ENCODE results near the gene NOTUM.

Gene NOTUM

DNA sequence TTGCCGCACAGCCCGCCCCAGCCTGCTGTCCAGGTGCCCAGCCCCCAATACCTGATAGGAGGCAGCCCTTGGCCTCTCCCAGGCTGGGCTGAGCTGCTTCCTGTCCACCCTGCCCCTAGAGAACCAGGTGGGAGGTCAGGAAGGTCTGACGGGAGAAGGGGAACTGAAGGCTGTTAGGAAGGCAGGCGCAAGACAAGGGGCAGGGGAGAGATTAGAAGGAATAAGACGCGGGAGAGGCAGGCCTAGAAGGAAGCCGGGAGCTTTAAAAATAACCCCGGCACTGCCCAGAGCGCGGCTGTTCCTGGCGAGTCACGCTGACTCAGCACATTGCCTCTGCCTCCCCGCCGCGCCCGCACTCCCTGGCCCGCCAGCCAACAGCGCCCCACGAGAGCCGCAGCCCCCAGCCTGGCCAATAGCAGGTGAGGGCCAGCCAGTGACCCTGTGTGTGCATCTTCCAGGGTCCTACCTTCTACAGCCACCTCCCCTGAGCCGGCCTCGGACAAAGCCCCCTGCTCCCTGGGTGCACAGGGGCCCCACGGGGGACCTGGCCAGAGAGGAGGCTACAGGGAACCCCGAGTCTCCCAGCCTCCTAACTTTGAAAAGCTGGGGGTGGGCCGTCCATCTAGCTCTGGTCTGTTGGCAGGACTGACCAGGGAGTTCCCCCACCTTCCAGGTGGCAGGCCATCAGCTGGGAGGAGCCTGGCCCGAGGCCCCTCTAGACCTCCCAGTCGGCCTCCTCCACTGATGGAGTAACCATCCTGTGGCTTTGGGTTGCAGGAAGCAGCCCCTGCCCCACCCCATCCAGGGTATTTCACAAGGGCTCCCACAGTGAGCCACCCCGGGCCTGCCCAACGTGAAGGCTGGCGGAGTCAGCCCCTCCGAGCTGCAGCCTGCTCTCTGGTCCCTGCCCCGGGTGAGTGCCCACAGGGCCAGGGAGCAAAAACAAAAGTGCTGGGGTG lies 37.4 kb downstream of the NOTUM start:
- POLR2A ChIA-PET = interaction anchor here (1.2 to 1.7 kb wide), 5 partner anchors 10 to 220 kb away, joined by 3 to 6 read pairs (median 5); partner anchors contain the start of genes DCXR and MRPL12
- CTCF ChIA-PET = interaction anchor here (1.2 kb wide), 1 partner anchor 10 kb away, joined by 4 read pairs; no protein-coding TSS in a partner anchor
- Histone ChIP-seq H3K9me3 (ENCODE audit: control insufficient read depth, insufficient read depth, low read depth, low read length) (no peaks in the 10 kb centered on the region), H3K36me3 (ENCODE audit: control insufficient read depth in 2 of 2, insufficient read depth in 1 of 2, low read length in 2 of 2) (peaks cover 6 to 41% of the 10 kb centered on the region in 2 experiments; a peak in 1 of 3 replicates), H3K4me3 (ENCODE audit: low read depth, low read length) (no peak overlapping the region), H3K4me1 (ENCODE audit: control insufficient read depth, insufficient read depth, low read length) (peaks cover 3% of the 10 kb centered on the region; the same call in 1 of the 2 replicates), H3K27ac (ENCODE audit: extremely low read depth, low read depth, low read length) (no peak overlapping the region)
- TF ChIP-seq ZIC2 (tag by site-specific recombination; IDR thresholded peaks at IDR 0.05) = peak; percentile 70
- TF ChIP-seq, protein P1, sequence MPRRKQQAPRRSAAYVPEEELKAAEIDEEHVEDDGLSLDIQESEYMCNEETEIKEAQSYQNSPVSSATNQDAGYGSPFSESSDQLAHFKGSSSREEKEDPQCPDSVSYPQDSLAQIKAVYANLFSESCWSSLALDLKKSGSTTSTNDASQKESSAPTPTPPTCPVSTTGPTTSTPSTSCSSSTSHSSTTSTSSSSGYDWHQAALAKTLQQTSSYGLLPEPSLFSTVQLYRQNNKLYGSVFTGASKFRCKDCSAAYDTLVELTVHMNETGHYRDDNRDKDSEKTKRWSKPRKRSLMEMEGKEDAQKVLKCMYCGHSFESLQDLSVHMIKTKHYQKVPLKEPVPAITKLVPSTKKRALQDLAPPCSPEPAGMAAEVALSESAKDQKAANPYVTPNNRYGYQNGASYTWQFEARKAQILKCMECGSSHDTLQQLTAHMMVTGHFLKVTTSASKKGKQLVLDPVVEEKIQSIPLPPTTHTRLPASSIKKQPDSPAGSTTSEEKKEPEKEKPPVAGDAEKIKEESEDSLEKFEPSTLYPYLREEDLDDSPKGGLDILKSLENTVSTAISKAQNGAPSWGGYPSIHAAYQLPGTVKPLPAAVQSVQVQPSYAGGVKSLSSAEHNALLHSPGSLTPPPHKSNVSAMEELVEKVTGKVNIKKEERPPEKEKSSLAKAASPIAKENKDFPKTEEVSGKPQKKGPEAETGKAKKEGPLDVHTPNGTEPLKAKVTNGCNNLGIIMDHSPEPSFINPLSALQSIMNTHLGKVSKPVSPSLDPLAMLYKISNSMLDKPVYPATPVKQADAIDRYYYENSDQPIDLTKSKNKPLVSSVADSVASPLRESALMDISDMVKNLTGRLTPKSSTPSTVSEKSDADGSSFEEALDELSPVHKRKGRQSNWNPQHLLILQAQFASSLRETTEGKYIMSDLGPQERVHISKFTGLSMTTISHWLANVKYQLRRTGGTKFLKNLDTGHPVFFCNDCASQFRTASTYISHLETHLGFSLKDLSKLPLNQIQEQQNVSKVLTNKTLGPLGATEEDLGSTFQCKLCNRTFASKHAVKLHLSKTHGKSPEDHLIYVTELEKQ (tag by site-specific recombination; IDR thresholded peaks at IDR 0.05; ENCODE audit: borderline replicate concordance) = no peak
- TF ChIP-seq, protein P2, sequence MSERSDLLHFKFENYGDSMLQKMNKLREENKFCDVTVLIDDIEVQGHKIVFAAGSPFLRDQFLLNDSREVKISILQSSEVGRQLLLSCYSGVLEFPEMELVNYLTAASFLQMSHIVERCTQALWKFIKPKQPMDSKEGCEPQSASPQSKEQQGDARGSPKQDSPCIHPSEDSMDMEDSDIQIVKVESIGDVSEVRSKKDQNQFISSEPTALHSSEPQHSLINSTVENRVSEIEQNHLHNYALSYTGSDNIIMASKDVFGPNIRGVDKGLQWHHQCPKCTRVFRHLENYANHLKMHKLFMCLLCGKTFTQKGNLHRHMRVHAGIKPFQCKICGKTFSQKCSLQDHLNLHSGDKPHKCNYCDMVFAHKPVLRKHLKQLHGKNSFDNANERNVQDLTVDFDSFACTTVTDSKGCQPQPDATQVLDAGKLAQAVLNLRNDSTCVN (tag by site-specific recombination; optimal IDR thresholded peaks at IDR 0.05) = peak; percentile 17
- TF ChIP-seq, protein P3, sequence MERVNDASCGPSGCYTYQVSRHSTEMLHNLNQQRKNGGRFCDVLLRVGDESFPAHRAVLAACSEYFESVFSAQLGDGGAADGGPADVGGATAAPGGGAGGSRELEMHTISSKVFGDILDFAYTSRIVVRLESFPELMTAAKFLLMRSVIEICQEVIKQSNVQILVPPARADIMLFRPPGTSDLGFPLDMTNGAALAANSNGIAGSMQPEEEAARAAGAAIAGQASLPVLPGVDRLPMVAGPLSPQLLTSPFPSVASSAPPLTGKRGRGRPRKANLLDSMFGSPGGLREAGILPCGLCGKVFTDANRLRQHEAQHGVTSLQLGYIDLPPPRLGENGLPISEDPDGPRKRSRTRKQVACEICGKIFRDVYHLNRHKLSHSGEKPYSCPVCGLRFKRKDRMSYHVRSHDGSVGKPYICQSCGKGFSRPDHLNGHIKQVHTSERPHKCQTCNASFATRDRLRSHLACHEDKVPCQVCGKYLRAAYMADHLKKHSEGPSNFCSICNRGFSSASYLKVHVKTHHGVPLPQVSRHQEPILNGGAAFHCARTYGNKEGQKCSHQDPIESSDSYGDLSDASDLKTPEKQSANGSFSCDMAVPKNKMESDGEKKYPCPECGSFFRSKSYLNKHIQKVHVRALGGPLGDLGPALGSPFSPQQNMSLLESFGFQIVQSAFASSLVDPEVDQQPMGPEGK (tag by site-specific recombination; IDR thresholded peaks at IDR 0.05) = peak; percentile 48; the same call in 1 of the 2 replicates
- TF ChIP-seq, protein P4, sequence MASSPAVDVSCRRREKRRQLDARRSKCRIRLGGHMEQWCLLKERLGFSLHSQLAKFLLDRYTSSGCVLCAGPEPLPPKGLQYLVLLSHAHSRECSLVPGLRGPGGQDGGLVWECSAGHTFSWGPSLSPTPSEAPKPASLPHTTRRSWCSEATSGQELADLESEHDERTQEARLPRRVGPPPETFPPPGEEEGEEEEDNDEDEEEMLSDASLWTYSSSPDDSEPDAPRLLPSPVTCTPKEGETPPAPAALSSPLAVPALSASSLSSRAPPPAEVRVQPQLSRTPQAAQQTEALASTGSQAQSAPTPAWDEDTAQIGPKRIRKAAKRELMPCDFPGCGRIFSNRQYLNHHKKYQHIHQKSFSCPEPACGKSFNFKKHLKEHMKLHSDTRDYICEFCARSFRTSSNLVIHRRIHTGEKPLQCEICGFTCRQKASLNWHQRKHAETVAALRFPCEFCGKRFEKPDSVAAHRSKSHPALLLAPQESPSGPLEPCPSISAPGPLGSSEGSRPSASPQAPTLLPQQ (tag by site-specific recombination; IDR thresholded peaks at IDR 0.05) = no peak

DNA sequence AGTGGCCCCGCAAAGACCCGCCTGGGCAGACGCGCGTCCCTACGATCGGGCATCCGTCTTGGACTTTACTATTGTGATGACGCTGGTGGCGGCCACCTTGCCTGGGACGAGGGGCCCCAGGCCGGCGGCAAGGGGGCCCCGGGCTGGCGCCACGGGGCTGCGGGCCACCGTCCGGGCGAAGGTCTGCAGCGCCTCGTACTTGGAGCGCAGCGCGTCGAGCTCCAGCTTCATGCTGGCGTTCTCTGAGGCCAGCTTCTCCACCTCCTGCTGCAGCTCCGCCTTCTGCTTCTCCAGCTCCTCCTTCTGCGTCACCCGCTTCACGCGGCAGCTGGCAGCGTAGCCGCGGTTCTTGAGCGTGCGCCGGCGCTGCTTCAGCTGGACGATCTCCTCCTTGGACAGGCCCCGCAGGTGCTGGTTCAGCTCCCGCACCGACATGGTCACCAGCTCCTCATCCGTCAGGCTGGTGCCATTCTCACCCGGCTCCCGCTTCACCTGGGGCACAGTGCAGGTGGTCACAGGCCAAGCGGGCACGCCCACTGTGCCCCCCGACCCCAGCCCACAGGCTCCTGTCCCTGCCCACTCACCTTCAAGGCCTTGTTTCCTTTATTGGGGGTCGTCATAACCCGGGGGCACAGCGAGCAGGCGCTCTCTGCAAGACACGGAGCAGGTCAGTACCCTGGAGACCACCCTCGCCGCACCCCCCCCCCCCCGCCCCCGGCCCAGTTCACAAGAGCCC lies 38.3 kb downstream of the NOTUM start:
- CTCF ChIA-PET = interaction anchor here (1.0 kb wide), 1 partner anchor 98 kb away, joined by 3 read pairs; no protein-coding TSS in a partner anchor
- Histone ChIP-seq H3K27ac (ENCODE audit: extremely low read depth, low read depth, low read length) (no peak overlapping the region), H3K4me1 (ENCODE audit: control insufficient read depth, insufficient read depth, low read length) (peaks cover 3% of the 10 kb centered on the region; the same call in 1 of the 2 replicates)

DNA sequence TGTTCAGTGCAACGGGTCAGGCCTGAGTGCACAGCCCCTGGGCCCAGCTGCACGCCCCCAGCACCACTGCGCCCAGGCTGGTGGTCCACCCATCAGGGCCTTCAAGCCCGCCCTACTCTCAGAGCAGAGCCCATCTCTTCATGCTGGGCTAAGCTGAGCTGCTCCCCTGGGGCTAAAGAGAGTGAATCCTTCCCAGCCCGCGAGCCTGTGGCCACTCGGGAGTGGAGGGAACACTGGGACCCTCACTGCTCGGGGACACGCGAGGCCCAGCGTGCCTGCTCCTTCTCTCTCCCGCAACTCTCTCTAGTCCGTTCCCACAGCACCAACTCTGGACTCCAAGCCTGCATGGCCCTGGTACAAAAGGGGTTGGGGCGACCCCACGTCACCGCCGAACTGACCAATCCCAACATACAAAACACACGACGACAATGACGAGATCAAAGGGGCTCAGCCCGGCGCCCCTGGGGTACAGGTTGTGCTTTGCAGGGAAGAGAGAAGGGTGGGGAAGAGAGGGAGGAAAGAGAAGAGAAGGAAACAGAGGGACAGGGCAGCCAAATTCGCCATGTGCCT lies 38.9 kb downstream of the NOTUM start:
- ChIA-PET CTCF (interaction anchor here (1.0 kb wide), 1 partner anchor 98 kb away, joined by 3 read pairs; no protein-coding TSS in a partner anchor), POLR2A (interaction anchor here (1.2 kb wide), 1 partner anchor 10 kb away, joined by 4 read pairs; the partner anchor contains the start of gene PCYT2)

More for the DNA sequence above, 38.3 kb downstream of the NOTUM start:
- TF ChIP-seq ZFHX2 (tag by site-specific recombination; conservative IDR thresholded peaks at IDR 0.05) (no peak), ZSCAN16 (tag by site-specific recombination; IDR thresholded peaks at IDR 0.05) (no peak)
- Histone ChIP-seq H3K36me3 (ENCODE audit: control insufficient read depth in 2 of 2, insufficient read depth in 1 of 2, low read length in 2 of 2) (peaks cover 6 to 41% of the 10 kb centered on the region in 2 experiments; a peak in 1 of 3 replicates), H3K4me3 (ENCODE audit: low read depth, low read length) (no peak overlapping the region), H3K9me3 (ENCODE audit: control insufficient read depth, insufficient read depth, low read depth, low read length) (no peaks in the 10 kb centered on the region)
- POLR2A ChIA-PET = interaction anchor here (1.7 kb wide), 1 partner anchor 10 kb away, joined by 6 read pairs; no protein-coding TSS in a partner anchor

More for the DNA sequence above, 38.9 kb downstream of the NOTUM start:
- Histone ChIP-seq H3K27ac (ENCODE audit: extremely low read depth, low read depth, low read length) (no peak overlapping the region), H3K4me1 (ENCODE audit: control insufficient read depth, insufficient read depth, low read length) (peaks cover 3% of the 10 kb centered on the region; the same call in 1 of the 2 replicates), H3K4me3 (ENCODE audit: low read depth, low read length) (no peak overlapping the region), H3K36me3 (ENCODE audit: control insufficient read depth in 2 of 2, insufficient read depth in 1 of 2, low read length in 2 of 2) (peaks cover 6 to 41% of the 10 kb centered on the region in 2 experiments; a peak in 1 of 3 replicates), H3K9me3 (ENCODE audit: control insufficient read depth, insufficient read depth, low read depth, low read length) (no peaks in the 10 kb centered on the region)
- TF ChIP-seq, protein P5, sequence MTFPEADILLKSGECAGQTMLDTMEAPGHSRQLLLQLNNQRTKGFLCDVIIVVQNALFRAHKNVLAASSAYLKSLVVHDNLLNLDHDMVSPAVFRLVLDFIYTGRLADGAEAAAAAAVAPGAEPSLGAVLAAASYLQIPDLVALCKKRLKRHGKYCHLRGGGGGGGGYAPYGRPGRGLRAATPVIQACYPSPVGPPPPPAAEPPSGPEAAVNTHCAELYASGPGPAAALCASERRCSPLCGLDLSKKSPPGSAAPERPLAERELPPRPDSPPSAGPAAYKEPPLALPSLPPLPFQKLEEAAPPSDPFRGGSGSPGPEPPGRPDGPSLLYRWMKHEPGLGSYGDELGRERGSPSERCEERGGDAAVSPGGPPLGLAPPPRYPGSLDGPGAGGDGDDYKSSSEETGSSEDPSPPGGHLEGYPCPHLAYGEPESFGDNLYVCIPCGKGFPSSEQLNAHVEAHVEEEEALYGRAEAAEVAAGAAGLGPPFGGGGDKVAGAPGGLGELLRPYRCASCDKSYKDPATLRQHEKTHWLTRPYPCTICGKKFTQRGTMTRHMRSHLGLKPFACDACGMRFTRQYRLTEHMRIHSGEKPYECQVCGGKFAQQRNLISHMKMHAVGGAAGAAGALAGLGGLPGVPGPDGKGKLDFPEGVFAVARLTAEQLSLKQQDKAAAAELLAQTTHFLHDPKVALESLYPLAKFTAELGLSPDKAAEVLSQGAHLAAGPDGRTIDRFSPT (tag by site-specific recombination; IDR thresholded peaks at IDR 0.05) = no peak
- TF ChIP-seq ZNF112 (tag by site-specific recombination; IDR thresholded peaks at IDR 0.05) = no peak
- TF ChIP-seq, protein P3 (tag by site-specific recombination; IDR thresholded peaks at IDR 0.05) = no peak
- TF ChIP-seq ZNF701 (tag by site-specific recombination; IDR thresholded peaks at IDR 0.05) = no peak

Measured in HEK293 (cell line).